ENCODE data around the gene C19orf25. TPM values are rescaled to one million over a fixed set of nuclear protein-coding genes. Genes with fewer than 3 reads are reported as not detected.
A peak's percentile ranks its signal among the peaks of the same experiment; 100 is the strongest.

C19orf25 gene
- total and polyA plus RNA-seq, 7 donors, result 8.1 to 45.0 (median 19.9) TPM

GRCh38 chr19:1513499-1514294, 34.7 kb upstream of the C19orf25 start:
- TF ChIP-seq CTCF (IDR thresholded peaks at IDR 0.05), result peak; percentile 64
- Histone ChIP-seq H3K9me3 (no peaks in the 10 kb centered on the region), H3K4me3 (peak overlapping the region; percentile 73), H3K4me1 (peaks cover 6% of the 10 kb centered on the region), H3K27me3 (ENCODE audit: insufficient read depth in 3 of 3, low read length in 2 of 3) (peaks cover 0 to 5% (median 0%) of the 10 kb centered on the region in 3 donors), H3K36me3 (ENCODE audit: insufficient read depth in 1 of 2, low read depth in 1 of 2) (no peaks in the 10 kb centered on the region), H3K27ac (peak overlapping the region; percentile 89)
- intact Hi-C loops (cut with DNase I), result loop anchor here in 1 of 2 donors (5.0 kb wide), 1 partner anchor 231 kb away; no protein-coding TSS in a partner anchor
- ATAC-seq, result peak; percentile 77 to 87 (median 80)
- peak; percentile 63 to 84 for DNase-seq
- 4 to 6% (median 5%) methylated on average over 27 to 52 of the region's 52 CpGs for WGBS, 3 donors

GRCh38 chr19:1512671-1513498, 33.9 kb upstream of the C19orf25 start, which contains the start of gene ADAMTSL5:
TSS of gene ADAMTSL5 (minus strand) at chr19:1513019. CDS start at chr19:1510943, 2,076 bp downstream.
- intact Hi-C loops (cut with DNase I), result loop anchor here in 1 of 2 donors (5.0 kb wide), 1 partner anchor 231 kb away; no protein-coding TSS in a partner anchor
- peak within 1 kb of the TSS; percentile 89 for H3K27ac ChIP-seq
- H3K9me3 ChIP-seq, result no peaks in the 10 kb centered on the region
- peaks cover 0 to 5% (median 0%) of the 10 kb centered on the region in 3 donors for H3K27me3 ChIP-seq (ENCODE audit: insufficient read depth in 3 of 3, low read length in 2 of 3)
- H3K4me3 ChIP-seq, result peak within 1 kb of the TSS; percentile 73
- no peak for TF ChIP-seq CTCF (IDR thresholded peaks at IDR 0.05)
- no peaks in the 10 kb centered on the region for H3K36me3 ChIP-seq (ENCODE audit: insufficient read depth in 1 of 2, low read depth in 1 of 2)
- peak; percentile 68 to 87 for DNase-seq
- peaks cover 6% of the 10 kb centered on the region for H3K4me1 ChIP-seq
- ATAC-seq, result peak; percentile 82 to 88 (median 86)
- 2 to 3% (median 3%) methylated on average over 37 to 78 of the region's 78 CpGs for WGBS, 3 donors

GRCh38 chr19:1511318-1512317, 32.6 kb upstream of the C19orf25 start:
- H3K27me3 ChIP-seq (ENCODE audit: insufficient read depth in 3 of 3, low read length in 2 of 3), result peaks cover 0 to 5% (median 0%) of the 10 kb centered on the region in 3 donors
- WGBS, 3 donors, result 39 to 54% (median 43%) methylated on average over 19 to 22 of the region's 22 CpGs
- peak overlapping the region; percentile 89 for H3K27ac ChIP-seq

More at GRCh38 chr19:1511318-1512317, 32.6 kb upstream of the C19orf25 start:
- ATAC-seq, result no peak
- intact Hi-C loops (cut with DNase I), result loop anchor here in 1 of 2 donors (5.0 kb wide), 1 partner anchor 229 kb away; no protein-coding TSS in a partner anchor
- Histone ChIP-seq H3K4me3 (peak overlapping the region; percentile 73), H3K36me3 (ENCODE audit: insufficient read depth in 1 of 2, low read depth in 1 of 2) (no peaks in the 10 kb centered on the region), H3K4me1 (peaks cover 11% of the 10 kb centered on the region), H3K9me3 (no peaks in the 10 kb centered on the region)
- no peak for TF ChIP-seq CTCF (IDR thresholded peaks at IDR 0.05)
- no peak for DNase-seq

All from psoas muscle (tissue), 8 donors.